Mammary microvascular endothelial cell (primary cell): Measurements from ENCODE around the gene ABITRAM. TPM values are rescaled to one million over a fixed set of nuclear protein-coding genes. Genes with fewer than 3 reads are reported as not detected.

Source experiments
- total RNA-seq: library from RNA; depleted of rRNA; stranded (reverse); fragments of >200 nt; gene quantifications from 2 replicates; pipeline ENCODE4 v1.2.3, GENCODE V29; 2015

Gene ABITRAM, protein sequence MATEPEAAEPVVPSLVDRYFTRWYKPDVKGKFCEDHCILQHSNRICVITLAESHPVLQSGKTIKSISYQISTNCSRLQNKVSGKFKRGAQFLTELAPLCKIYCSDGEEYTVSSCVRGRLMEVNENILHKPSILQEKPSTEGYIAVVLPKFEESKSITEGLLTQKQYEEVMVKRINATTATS
- total RNA-seq = 5.1 and 7.2 TPM in 2 replicates

DNA sequence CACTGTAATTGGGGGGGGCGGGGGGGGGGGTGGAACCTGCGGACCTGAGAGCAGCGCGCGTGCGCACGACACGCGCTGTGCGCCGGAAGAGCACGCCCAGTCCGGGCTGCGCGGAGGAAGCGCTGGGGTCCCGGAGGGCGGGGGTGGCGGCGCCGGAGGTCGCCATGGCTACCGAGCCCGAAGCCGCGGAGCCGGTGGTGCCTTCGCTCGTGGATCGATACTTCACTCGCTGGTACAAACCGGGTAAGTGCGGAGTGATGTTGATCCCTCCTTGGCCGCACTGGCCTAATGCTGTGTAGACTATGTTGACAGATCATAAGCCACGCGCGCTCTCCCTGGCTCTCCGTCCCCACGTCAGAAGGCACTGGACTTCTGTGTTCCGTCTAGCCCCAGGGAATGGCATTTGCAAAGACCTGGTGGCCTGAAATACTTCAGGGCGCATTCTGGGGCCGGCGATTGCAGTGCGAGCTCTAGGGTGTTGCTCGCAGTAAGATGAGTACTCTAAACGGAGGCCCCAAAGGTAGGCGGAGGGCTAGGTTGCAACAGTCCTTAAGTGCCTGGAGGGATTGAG lies at the start of gene ABITRAM:
Gene ABITRAM, plus strand, starts transcription at position 78 of the 571 bp plus-strand sequence. Its CDS starts 87 bp downstream, at position 165.

GRCh38 chr9:108933718-108934322 lies 380 bp upstream of the ABITRAM start, which contains the start of gene ELP1:
ELP1 (minus strand) TSS chr9:108934124; CDS start chr9:108931146, 2,978 bp downstream.

Other genes starting within 250 kb of the ABITRAM start
- not detected in 2 replicates for gene ACTL7B, start 78.4 kb upstream of the ABITRAM start, total RNA-seq
- not detected in 2 replicates for gene ACTL7A, start 72.1 kb upstream of the ABITRAM start, total RNA-seq
- gene ELP1, start 276 bp upstream of the ABITRAM start, total RNA-seq = 21.5 and 35.8 TPM in 2 replicates
- 112 and 131 TPM in 2 replicates for gene CTNNAL1, start 79.1 kb downstream of the ABITRAM start, total RNA-seq
- gene TMEM245, start 185.5 kb downstream of the ABITRAM start, total RNA-seq = 32.9 and 35.5 TPM in 2 replicates
- gene FRRS1L, start 232.8 kb downstream of the ABITRAM start, total RNA-seq = not detected in 2 replicates